PC-3 (cell line): Measurements from ENCODE around the gene PTPN12. TPM values are rescaled to one million over a fixed set of nuclear protein-coding genes. Genes with fewer than 3 reads are reported as not detected.

ENCODE experiments used
- ATAC-seq: fragments of 200-7000 bp; cut with Tn5 transposase; 2 replicates; pipeline ENCODE4 v1.9.1; 2020; ENCODE audit warnings: mild to moderate bottlenecking, moderate library complexity
- BruUV-seq: library from RNA; stranded (reverse); fragments of 400-500 nt; replicated peaks from 2 replicates; lab custom pipeline; 2021; lab: Mats Ljungman, UMichigan
- CTCF ChIA-PET: fragments of 300-600 bp; sonication (Branson Sonifier 250); formaldehyde crosslinking; loops from one replicate; lab custom pipeline; 2022; ENCODE audit warnings: antibody characterized with exemption; lab: Charles Lee
- POLR2A ChIA-PET: fragments of 300-600 bp; sonication (Branson Sonifier 250); formaldehyde crosslinking; loops from one replicate; lab custom pipeline; 2022; ENCODE audit warnings: antibody characterized with exemption; ENCODE audit not compliant: unreplicated experiment; lab: Charles Lee
- DNase-seq: peaks from one replicate; pipeline ENCODE4 v3.0.0-alpha.2; 2015
- H2AFZ ChIP-seq: fragments of 300-600 bp; sonication (generic); 2 replicates; pipeline ENCODE4 v1.6.0; 2016; ENCODE audit warnings: antibody characterized with exemption, low read length
- H3F3A ChIP-seq: fragments of 300-600 bp; sonication (generic); one replicate; pipeline ENCODE4 v1.6.0; 2017; ENCODE audit warnings: antibody characterized with exemption, low read length, control low read depth, mild to moderate bottlenecking; ENCODE audit not compliant: unreplicated experiment
- H3K27ac ChIP-seq: fragments of 300-600 bp; sonication (generic); 2 replicates; pipeline ENCODE4 v1.5.1; 2016; ENCODE audit warnings: mild to moderate bottlenecking, low read length
- H3K27me3 ChIP-seq: fragments of 300-600 bp; sonication (generic); 2 replicates; pipeline ENCODE4 v1.6.1; 2016; ENCODE audit warnings: low read length, mixed read lengths
- H3K36me3 ChIP-seq: fragments of 300-600 bp; sonication (generic); 2 replicates; pipeline ENCODE4 v1.6.1; 2016; ENCODE audit warnings: low read depth, mixed run types, low read length, mixed read lengths
- H3K4me1 ChIP-seq: fragments of 300-600 bp; sonication (generic); 2 replicates; pipeline ENCODE4 v1.5.1; 2016; ENCODE audit warnings: low read length; ENCODE audit not compliant: insufficient read depth
- H3K4me2 ChIP-seq: fragments of 300-600 bp; sonication (generic); 2 replicates; pipeline ENCODE4 v1.6.0; 2016; ENCODE audit warnings: low read length
- H3K4me3 ChIP-seq: fragments of 300-600 bp; sonication (generic); 2 replicates; pipeline ENCODE4 v1.5.1; 2016; ENCODE audit warnings: mild to moderate bottlenecking, low read length, mixed read lengths
- H3K79me2 ChIP-seq: fragments of 300-600 bp; sonication (generic); 2 replicates; pipeline ENCODE4 v1.6.1; 2017; ENCODE audit warnings: low read length, mixed read lengths
- H3K9ac ChIP-seq: fragments of 300-600 bp; sonication (generic); 2 replicates; pipeline ENCODE4 v1.6.0; 2016; ENCODE audit warnings: mild to moderate bottlenecking, low read length
- H3K9me2 ChIP-seq: fragments of 300-600 bp; sonication (generic); replicated peaks from 2 replicates; pipeline ENCODE4 v1.6.1; 2016; ENCODE audit warnings: mixed run types, low read length, mixed read lengths
- H3K9me3 ChIP-seq: fragments of 300-600 bp; sonication (generic); 2 replicates; pipeline ENCODE4 v1.6.1; 2016; ENCODE audit warnings: low read length, mixed read lengths
- H4K20me1 ChIP-seq: fragments of 300-600 bp; sonication (generic); 2 replicates; pipeline ENCODE4 v1.6.1; 2016; ENCODE audit warnings: low read length, mixed read lengths
- CTCF ChIP-seq: fragments of 300-600 bp; sonication (generic); conservative IDR thresholded peaks from 2 replicates; pipeline ENCODE4 v1.5.1; 2017; ENCODE audit warnings: antibody characterized with exemption, low read depth, mild to moderate bottlenecking, low read length
- EZH2 ChIP-seq: fragments of 300-600 bp; sonication (generic); IDR thresholded peaks from one replicate; pipeline ENCODE4 v1.6.1; 2017; ENCODE audit warnings: antibody characterized with exemption, mild to moderate bottlenecking, low read length; ENCODE audit not compliant: unreplicated experiment
- EZH2phosphoT487 ChIP-seq: fragments of 300-600 bp; sonication (generic); IDR thresholded peaks from 2 replicates; pipeline ENCODE4 v1.6.1; 2018; ENCODE audit warnings: mild to moderate bottlenecking, antibody characterized with exemption, low read length, borderline replicate concordance
- intact Hi-C: fragments of 100-400 bp; cut with micrococcal nuclease; formaldehyde crosslinking; loops from 2 replicates; pipeline ENCODE4 v1.9.0; 2023
- total RNA-seq: library from RNA; depleted of rRNA; stranded (reverse); fragments of >200 nt; gene quantifications from 2 replicates; pipeline ENCODE4 v1.2.3, GENCODE V29; 2014

Gene PTPN12
- total RNA-seq, 1 experiment from 2014 or later: 26.2 TPM

DNA sequence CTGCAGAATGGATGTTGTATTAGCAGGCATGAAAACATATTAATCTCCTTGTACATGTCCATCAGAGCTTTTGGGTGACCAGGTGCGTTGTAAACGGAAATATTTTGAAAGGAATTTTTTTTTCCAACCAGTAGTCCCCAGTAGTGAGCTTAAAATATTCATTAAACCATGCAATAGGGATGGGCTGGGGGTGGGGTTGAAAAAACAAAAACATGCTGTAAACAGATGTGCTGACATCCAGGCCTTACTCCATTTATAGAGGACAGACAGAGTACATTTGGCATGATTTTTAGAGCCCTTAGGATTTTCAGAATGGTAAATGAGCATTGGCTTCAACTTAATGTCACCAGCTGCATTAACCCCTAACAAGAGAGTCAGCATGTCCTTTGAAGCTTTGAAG is 50.2 kb downstream of the PTPN12 start:
- DNase-seq: no peak
- H3K36me3 ChIP-seq: peaks cover 45% of the 10 kb centered on the region
- CTCF ChIA-PET: no interaction called here
- TF ChIP-seq CTCF: no peak
- TF ChIP-seq EZH2phosphoT487: no peak
- no peak for TF ChIP-seq EZH2
- intact Hi-C loops: no loop called here
- no peak overlapping the region for H3K9ac ChIP-seq
- H2AFZ ChIP-seq: no peak overlapping the region
- H3K27ac ChIP-seq: no peak overlapping the region
- no peaks in the 10 kb centered on the region for H3K79me2 ChIP-seq
- no peaks in the 10 kb centered on the region for H4K20me1 ChIP-seq
- H3K4me3 ChIP-seq: no peak overlapping the region
- H3F3A ChIP-seq: no peaks in the 10 kb centered on the region
- no TSS peak for BruUV-seq
- H3K9me2 ChIP-seq: no peaks in the 10 kb centered on the region
- no peaks in the 10 kb centered on the region; the same call in 1 of the 2 replicates for H3K4me1 ChIP-seq
- no peaks in the 10 kb centered on the region for H3K9me3 ChIP-seq
- H3K4me2 ChIP-seq: no peak overlapping the region
- POLR2A ChIA-PET: interaction anchor here (0.5 to 0.6 kb wide), 3 partner anchors 28 to 259 kb away, joined by 5 to 8 read pairs (median 7); no protein-coding TSS in a partner anchor
- ATAC-seq: no peak
- no peaks in the 10 kb centered on the region for H3K27me3 ChIP-seq

GRCh38 chr7:77600952-77601351 is 63.9 kb downstream of the PTPN12 start:
- no peak for DNase-seq
- no peaks in the 10 kb centered on the region for H3K4me1 ChIP-seq
- H3K4me2 ChIP-seq: no peak overlapping the region
- no peaks in the 10 kb centered on the region for H3F3A ChIP-seq
- TF ChIP-seq CTCF (no peak), EZH2phosphoT487 (no peak), EZH2 (no peak)
- no peak overlapping the region for H2AFZ ChIP-seq
- ChIA-PET CTCF (no interaction called here), POLR2A (interaction anchor here (0.7 kb wide), 1 partner anchor 116 kb away, joined by 4 read pairs; no protein-coding TSS in a partner anchor)
- H3K9me3 ChIP-seq: no peaks in the 10 kb centered on the region
- no peak overlapping the region for H3K27ac ChIP-seq
- no peaks in the 10 kb centered on the region for H3K9me2 ChIP-seq
- no peaks in the 10 kb centered on the region for H4K20me1 ChIP-seq
- H3K9ac ChIP-seq: no peak overlapping the region
- peaks cover 27% of the 10 kb centered on the region for H3K36me3 ChIP-seq
- no peak for ATAC-seq
- no peak overlapping the region for H3K4me3 ChIP-seq
- no peaks in the 10 kb centered on the region for H3K27me3 ChIP-seq
- H3K79me2 ChIP-seq: no peaks in the 10 kb centered on the region
- no TSS peak for BruUV-seq
- intact Hi-C loops: loop anchor here (10.0 kb wide), 1 partner anchor 236 kb away; no protein-coding TSS in a partner anchor

- Histone ChIP-seq H3K4me1 (peaks cover 14% of the 10 kb centered on the region), H3K4me3 (no peak overlapping the region), H3F3A (no peaks in the 10 kb centered on the region), H3K79me2 (no peaks in the 10 kb centered on the region; the same call in 1 of the 2 replicates), H3K9ac (no peak overlapping the region), H3K27ac (no peak overlapping the region), H3K9me3 (no peaks in the 10 kb centered on the region), H3K9me2 (no peaks in the 10 kb centered on the region), H2AFZ (no peak overlapping the region), H3K4me2 (no peak overlapping the region), H4K20me1 (peaks cover 3% of the 10 kb centered on the region; the same call in 1 of the 2 replicates), H3K27me3 (no peaks in the 10 kb centered on the region), H3K36me3 (peaks cover 24% of the 10 kb centered on the region; the same call in 1 of the 2 replicates)
- TF ChIP-seq EZH2 (no peak), EZH2phosphoT487 (no peak), CTCF (no peak)
- POLR2A ChIA-PET: no interaction called here
- peak; percentile 49; the same call in 1 of the 2 replicates for ATAC-seq
- CTCF ChIA-PET: no interaction called here
- peak; percentile 7 for DNase-seq
- BruUV-seq: no TSS peak
- intact Hi-C loops: loop anchor here (10.0 kb wide), 1 partner anchor 242 kb away; no protein-coding TSS in a partner anchor
Observed at GRCh38 chr7:77606562-77606961, 69.5 kb downstream of the PTPN12 start.
